ENCODE results near the gene SH3BP2. TPM values are rescaled to one million over a fixed set of nuclear protein-coding genes. Genes with fewer than 3 reads are reported as not detected.

Gene SH3BP2
- 14.0 and 16.9 TPM in 2 replicates for total RNA-seq (2014; rRNA removed; shearing (Covaris generic))

GRCh38 chr4:2792711-2793585 is at the start of gene SH3BP2:
Gene SH3BP2, plus strand, starts transcription at chr4:2793085. Its CDS starts 27,533 bp downstream, at chr4:2820618.
- DNase-seq (ENCODE audit: low read depth) = peak; percentile 83

- no peak for DNase-seq (ENCODE audit: low read depth)
Observed at GRCh38 chr4:2743518-2744445, 49.1 kb upstream of the SH3BP2 start.

- no peak for DNase-seq (ENCODE audit: low read depth)
Observed at GRCh38 chr4:2744576-2745270, 48.2 kb upstream of the SH3BP2 start.

GRCh38 chr4:2745516-2745915 is 47.4 kb upstream of the SH3BP2 start:
- no peak for DNase-seq (ENCODE audit: low read depth)

- DNase-seq (ENCODE audit: low read depth) = peak; percentile 86
Observed at GRCh38 chr4:2745981-2746806, 46.7 kb upstream of the SH3BP2 start.

GRCh38 chr4:2746891-2747695 is 45.8 kb upstream of the SH3BP2 start:
- DNase-seq (ENCODE audit: low read depth) = no peak

GRCh38 chr4:2750719-2751605 is 41.9 kb upstream of the SH3BP2 start:
- DNase-seq (ENCODE audit: low read depth) = no peak

GRCh38 chr4:2753436-2753835 is 39.4 kb upstream of the SH3BP2 start:
- DNase-seq (ENCODE audit: low read depth) = no peak

GRCh38 chr4:2754848-2755819 is 37.8 kb upstream of the SH3BP2 start:
- no peak for DNase-seq (ENCODE audit: low read depth)

- DNase-seq (ENCODE audit: low read depth) = peak; percentile 83
Observed at GRCh38 chr4:2755821-2756690, 36.8 kb upstream of the SH3BP2 start, which contains the start of gene TNIP2. Gene TNIP2, minus strand, starts transcription at chr4:2756336. Its CDS starts 47 bp downstream, at chr4:2756289.

- no peak for DNase-seq (ENCODE audit: low read depth)
Observed at GRCh38 chr4:2756691-2757350, 36.1 kb upstream of the SH3BP2 start.

GRCh38 chr4:2757426-2757825 is 35.5 kb upstream of the SH3BP2 start:
- DNase-seq (ENCODE audit: low read depth) = no peak

- no peak for DNase-seq (ENCODE audit: low read depth)
Observed at GRCh38 chr4:2761035-2761923, 31.6 kb upstream of the SH3BP2 start.

- DNase-seq (ENCODE audit: low read depth) = no peak
Observed at GRCh38 chr4:2762048-2762447, 30.8 kb upstream of the SH3BP2 start.
